HepG2 (cell line): Measurements from ENCODE around the gene FAM169A. TPM values are rescaled to one million over a fixed set of nuclear protein-coding genes. Genes with fewer than 3 reads are reported as not detected.

Experiments
- BHLHE40 ChIP-seq: IDR thresholded peaks from 2 replicates; pipeline ENCODE4 v1.6.1; 2011; ENCODE audit warnings: low read length, improper control_type of control experiment
- BORCS8-MEF2B ChIP-seq: sonication (generic); formaldehyde crosslinking; IDR thresholded peaks from 2 replicates; pipeline ENCODE4 v1.8.0; 2022; ENCODE audit warnings: mild to moderate bottlenecking, missing genetic modification reagents
- FOXC1 ChIP-seq: sonication (generic); formaldehyde crosslinking; IDR thresholded peaks from 2 replicates; pipeline ENCODE4 v1.8.0; 2022; ENCODE audit warnings: mild to moderate bottlenecking, missing genetic modification reagents, borderline replicate concordance
- FOXO1 ChIP-seq: sonication (generic); formaldehyde crosslinking; IDR thresholded peaks from 2 replicates; pipeline ENCODE4 v1.4.0; 2020; ENCODE audit warnings: missing genetic modification reagents
- GFI1 ChIP-seq: sonication (generic); formaldehyde crosslinking; IDR thresholded peaks from 2 replicates; pipeline ENCODE4 v1.5.0; 2020; ENCODE audit warnings: missing genetic modification reagents, mild to moderate bottlenecking, borderline replicate concordance
- GPBP1L1 ChIP-seq: sonication (generic); formaldehyde crosslinking; IDR thresholded peaks from 2 replicates; pipeline ENCODE4 v1.5.0; 2020; ENCODE audit warnings: mild to moderate bottlenecking, missing genetic modification reagents
- HDAC2 ChIP-seq: sonication (generic); formaldehyde crosslinking; IDR thresholded peaks from 2 replicates; pipeline ENCODE4 v1.4.0; 2020; ENCODE audit warnings: missing genetic modification reagents
- IKZF5 ChIP-seq: IDR thresholded peaks from 2 replicates; pipeline ENCODE4 v1.6.1; 2018; ENCODE audit warnings: missing genetic modification reagents, mild to moderate bottlenecking, missing compliant biosample characterization
- JUNB ChIP-seq: sonication (generic); formaldehyde crosslinking; IDR thresholded peaks from 2 replicates; pipeline ENCODE4 v1.8.0; 2022; ENCODE audit warnings: missing genetic modification reagents, mild to moderate bottlenecking, borderline replicate concordance
- NFE2 ChIP-seq: sonication (generic); formaldehyde crosslinking; IDR thresholded peaks from 2 replicates; pipeline ENCODE4 v1.4.0; 2020; ENCODE audit warnings: missing genetic modification reagents
- NFE2L1 ChIP-seq: sonication (generic); formaldehyde crosslinking; IDR thresholded peaks from 2 replicates; pipeline ENCODE4 v1.4.0; 2020; ENCODE audit warnings: missing genetic modification reagents, mild to moderate bottlenecking, borderline replicate concordance
- ONECUT2 ChIP-seq: sonication (generic); formaldehyde crosslinking; IDR thresholded peaks from 2 replicates; pipeline ENCODE4 v1.4.0; 2020; ENCODE audit warnings: missing genetic modification reagents
- PHF20 ChIP-seq: sonication (generic); formaldehyde crosslinking; IDR thresholded peaks from 2 replicates; pipeline ENCODE4 v1.5.0; 2020; ENCODE audit warnings: mild to moderate bottlenecking, missing genetic modification reagents
- RXRB ChIP-seq: IDR thresholded peaks from 2 replicates; pipeline ENCODE4 v1.6.1; 2016; ENCODE audit warnings: borderline replicate concordance, missing genetic modification reagents, missing compliant biosample characterization
- SNRNP70 ChIP-seq: fragments of 200-400 bp; formaldehyde crosslinking; IDR thresholded peaks from 2 replicates; pipeline ENCODE4 v1.6.1; 2017; ENCODE audit warnings: mild to moderate bottlenecking, low read depth, low read length, moderate library complexity
- SP1 ChIP-seq, 2 experiments: fragments of 450-650 bp in 1 of 2; sonication (generic) in 1 of 2; formaldehyde crosslinking in 1 of 2; IDR thresholded peaks; 2 replicates each; pipeline versions ENCODE4 v1.4.0 to v1.6.1; 2016 to 2020; ENCODE audit warnings: missing genetic modification reagents in 1 of 2
- STAT6 ChIP-seq: sonication (generic); formaldehyde crosslinking; IDR thresholded peaks from 2 replicates; pipeline ENCODE4 v1.4.0; 2020; ENCODE audit warnings: missing genetic modification reagents, mild to moderate bottlenecking, borderline replicate concordance
- TEF ChIP-seq: sonication (generic); formaldehyde crosslinking; IDR thresholded peaks from 2 replicates; pipeline ENCODE4 v1.5.0; 2020; ENCODE audit warnings: missing genetic modification reagents
- ZNF253 ChIP-seq: sonication (generic); formaldehyde crosslinking; IDR thresholded peaks from 2 replicates; pipeline ENCODE4 v1.8.0; 2022; ENCODE audit warnings: mild to moderate bottlenecking, missing genetic modification reagents, borderline replicate concordance
- ZNF496 ChIP-seq: sonication (generic); formaldehyde crosslinking; IDR thresholded peaks from 2 replicates; pipeline ENCODE4 v1.8.1; 2023; ENCODE audit warnings: mild to moderate bottlenecking, moderate library complexity, missing genetic modification reagents; ENCODE audit not compliant: insufficient replicate concordance
- ZNF564 ChIP-seq: sonication (generic); formaldehyde crosslinking; IDR thresholded peaks from 2 replicates; pipeline ENCODE4 v1.8.1; 2023; ENCODE audit warnings: mild to moderate bottlenecking, missing genetic modification reagents
- ZNF704 ChIP-seq: sonication (generic); formaldehyde crosslinking; IDR thresholded peaks from 2 replicates; pipeline ENCODE4 v1.8.1; 2023; ENCODE audit warnings: mild to moderate bottlenecking, inconsistent platforms, moderate library complexity, missing genetic modification reagents, borderline replicate concordance
- polyA plus RNA-seq, 8 experiments: library from polyadenylated mRNA; depleted of rRNA in 3 of 8; stranded (reverse) in 7 of 8; unstranded in 1 of 8; fragments of >200 nt; fragmentation: Illumina TruSeq in 4 of 8; extraction: Trizol in 4 of 8; gene quantifications; 2 replicates each; pipeline versions ENCODE4 v1.2.1 to v1.2.3, GENCODE V29; 2011 to 2016; ENCODE audit warnings: low read depth in 4 of 8, missing spikeins in 1 of 8, mixed read lengths in 1 of 8; ENCODE audit not compliant: insufficient read depth in 1 of 8
- total RNA-seq, 5 experiments: library from RNA; depleted of rRNA; stranded (reverse); fragments of >200 nt; fragmentation: Illumina TruSeq; extraction: Trizol; gene quantifications; 2 replicates each; pipeline ENCODE4 v1.2.3, GENCODE V29; 2016; ENCODE audit warnings: low read depth in 1 of 5

The FAM169A gene
- total and polyA plus RNA-seq, 2 of the 13 experiments (the other 11 are each of a cell fraction or from before 2014, with no cell fraction given) = 21.1 to 110 TPM

GRCh38 chr5:74866596-74867162, 492 bp upstream of the FAM169A start (continued):
- TF ChIP-seq FOXO1 (peak; percentile 68; the same call in 1 of the 2 replicates), BORCS8-MEF2B (no peak), HDAC2 (CRISPR knock-in tag) (peak; percentile 77; the same call in 1 of the 2 replicates), SP1 (IDR thresholded peaks at IDR 0.05) (no peak), SP1 (CRISPR knock-in tag; IDR thresholded peaks at IDR 0.05) (no peak), ZNF496 (no peak), PHF20 (CRISPR knock-in tag) (peak; percentile 56), BHLHE40 (peak; percentile 52), ZNF253 (no peak), GFI1 (peak; percentile 78), STAT6 (CRISPR knock-in tag) (peak; percentile 59; the same call in 1 of the 2 replicates), NFE2 (no peak), ZNF704 (CRISPR knock-in tag) (peak; percentile 36; the same call in 1 of the 2 replicates), TEF (0 out of 2 replicates have a peak, but pooled peaks have one; percentile 40), JUNB (CRISPR knock-in tag) (no peak), GPBP1L1 (no peak), ZNF564 (CRISPR knock-in tag) (0 out of 2 replicates have a peak, but pooled peaks have one; percentile 50), RXRB (CRISPR knock-in tag) (peak; percentile 82; the same call in 1 of the 2 replicates), SNRNP70 (no peak), NFE2L1 (CRISPR knock-in tag) (no peak), FOXC1 (CRISPR knock-in tag) (peak; percentile 33; the same call in 1 of the 2 replicates), ONECUT2 (CRISPR knock-in tag) (no peak), IKZF5 (CRISPR knock-in tag) (peak; percentile 67; the same call in 1 of the 2 replicates)
